Stimulated activated CD8-positive, alpha-beta memory T cell treated with anti-CD3 and anti-CD28 coated beads, Interleukin-2, amount 100 ng/mL, for 48 hours (primary cell): Measurements from ENCODE around the gene RANGAP1.
"Not testable (repeated sequence)": the region's sequence is repeated elsewhere in the genome, so short reads cannot be mapped to it uniquely, and the experiment has no call there.

ENCODE experiments used
- DNase-seq, 2 donors: peaks; one replicate each; pipeline ENCODE4 v3.0.0-alpha.2; 2020; ENCODE audit warnings: low read depth in 2 of 2

Gene RANGAP1

DNA sequence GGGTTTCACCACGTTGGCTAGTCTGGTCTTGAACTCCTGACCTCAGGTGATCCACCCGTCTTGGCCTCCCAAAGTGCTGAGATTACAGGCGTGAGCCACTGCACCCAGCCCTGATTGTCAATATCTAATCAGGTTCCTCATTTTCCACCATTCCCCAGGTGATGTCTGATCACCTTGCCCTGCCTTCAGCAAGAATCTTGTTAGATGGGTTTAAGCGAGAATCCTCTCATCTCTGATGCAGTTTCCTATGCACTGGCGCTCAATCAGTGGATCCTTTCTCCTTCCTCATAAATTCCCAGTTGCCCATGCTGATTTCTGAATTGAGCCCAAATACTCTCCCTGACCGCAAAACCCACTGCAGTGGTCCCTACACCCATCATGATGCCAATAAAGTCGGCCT lies 14.7 kb upstream of the RANGAP1 start:
- DNase-seq, result no peak

DNA sequence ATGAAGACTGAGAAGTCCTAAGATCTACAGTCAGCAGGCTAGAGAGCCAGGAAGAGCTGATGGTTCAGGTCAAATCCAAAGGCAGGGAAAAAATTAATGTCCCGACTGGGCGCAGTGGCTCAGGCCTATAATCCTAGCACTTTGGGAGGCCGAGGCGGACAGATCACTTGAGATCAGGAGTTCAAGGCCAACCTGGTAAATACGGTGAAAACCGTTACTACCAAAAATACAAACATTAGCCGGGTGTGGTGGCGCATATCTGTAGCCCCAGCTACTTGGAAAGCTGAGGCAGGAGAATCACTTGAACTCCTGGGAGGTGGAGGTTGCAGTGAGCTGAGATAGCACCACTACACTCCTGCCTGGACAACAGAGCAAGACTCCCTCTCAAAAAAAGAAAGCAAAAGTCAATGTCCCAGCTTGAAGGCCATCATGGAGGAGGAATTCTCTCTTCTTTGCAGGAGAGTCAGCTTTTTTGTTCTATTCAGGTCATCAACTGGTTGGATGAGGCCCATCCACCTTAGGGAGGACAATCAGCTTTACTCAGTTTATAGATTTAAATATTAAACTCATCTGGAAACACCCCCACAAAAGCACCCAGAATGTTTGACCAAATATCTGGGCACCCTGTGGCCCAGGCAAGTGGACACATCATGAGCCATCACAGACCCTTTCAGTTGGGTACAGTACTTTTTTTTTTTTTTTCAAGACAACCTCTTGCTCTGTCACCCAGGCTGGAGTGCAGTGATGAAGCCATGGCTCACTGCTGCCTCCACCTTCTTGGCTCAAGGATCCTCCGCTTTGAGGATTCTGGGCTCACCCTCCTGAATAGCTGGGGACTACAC lies 11.1 kb upstream of the RANGAP1 start:
- DNase-seq, result no peak

DNA sequence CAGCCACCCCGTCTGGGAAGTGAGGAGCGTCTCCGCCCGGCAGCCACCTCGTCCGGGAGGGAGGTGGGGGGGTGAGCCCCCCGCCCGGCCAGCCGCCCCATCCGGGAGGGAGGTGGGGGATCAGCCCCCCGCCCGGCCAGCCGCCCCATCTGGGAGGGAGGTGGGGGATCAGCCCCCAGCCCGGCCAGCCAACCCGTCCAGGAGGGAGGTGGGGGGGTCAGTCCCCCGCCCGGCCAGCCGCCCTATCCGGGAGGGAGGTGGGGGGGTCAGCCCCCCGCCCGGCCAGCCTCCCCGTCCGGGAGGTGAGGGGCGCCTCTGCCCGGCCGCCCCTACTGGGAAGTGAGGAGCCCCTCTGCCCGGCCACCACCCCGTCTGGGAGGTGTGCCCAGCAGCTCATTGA lies 8.8 kb upstream of the RANGAP1 start:
- not testable (repeated sequence) for DNase-seq

DNA sequence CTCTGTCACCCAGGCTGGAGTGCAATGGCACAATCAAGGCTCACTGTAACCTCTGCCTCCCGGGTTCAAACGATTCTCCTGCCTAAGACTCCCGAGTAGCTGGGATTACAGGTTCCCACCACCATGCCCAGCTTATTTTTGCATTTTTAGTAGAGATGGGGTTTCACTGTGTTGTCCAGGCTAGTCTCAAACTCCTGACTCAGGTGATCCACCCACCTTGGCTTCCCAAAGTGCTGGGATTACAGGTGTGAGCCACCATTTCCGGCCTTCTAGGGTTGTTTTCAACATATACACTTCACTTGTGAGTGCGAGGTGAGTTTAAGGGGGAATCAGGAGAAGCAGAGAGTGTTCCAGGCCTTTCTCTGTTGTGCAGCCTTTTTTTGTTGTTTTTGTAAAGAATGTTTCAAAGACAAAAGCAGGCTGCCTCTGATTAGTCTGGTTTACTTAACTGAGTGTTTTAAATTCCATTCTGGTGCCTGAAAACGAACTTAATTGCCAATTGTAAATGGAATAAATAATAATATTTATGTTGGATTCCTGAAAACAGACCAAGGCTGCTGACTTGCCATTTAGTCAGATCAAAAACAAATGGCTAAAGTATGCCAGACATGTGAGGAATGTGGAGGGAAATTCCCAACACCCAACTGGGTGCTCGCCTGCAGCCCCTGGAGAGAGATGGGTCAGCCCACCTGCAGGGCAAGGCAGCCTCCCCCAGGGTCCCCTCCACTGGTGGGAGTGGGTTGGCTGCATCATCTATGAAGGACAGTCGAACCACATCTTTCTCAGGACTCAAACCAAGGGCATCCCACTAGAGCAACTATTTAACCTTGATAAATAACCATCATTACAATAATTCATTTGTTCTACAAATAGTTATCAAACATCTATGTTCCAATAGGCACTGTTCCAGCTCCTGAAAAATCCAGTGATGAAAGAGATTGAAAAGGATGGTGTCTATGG lies 4.6 kb upstream of the RANGAP1 start:
- no peak for DNase-seq

DNA sequence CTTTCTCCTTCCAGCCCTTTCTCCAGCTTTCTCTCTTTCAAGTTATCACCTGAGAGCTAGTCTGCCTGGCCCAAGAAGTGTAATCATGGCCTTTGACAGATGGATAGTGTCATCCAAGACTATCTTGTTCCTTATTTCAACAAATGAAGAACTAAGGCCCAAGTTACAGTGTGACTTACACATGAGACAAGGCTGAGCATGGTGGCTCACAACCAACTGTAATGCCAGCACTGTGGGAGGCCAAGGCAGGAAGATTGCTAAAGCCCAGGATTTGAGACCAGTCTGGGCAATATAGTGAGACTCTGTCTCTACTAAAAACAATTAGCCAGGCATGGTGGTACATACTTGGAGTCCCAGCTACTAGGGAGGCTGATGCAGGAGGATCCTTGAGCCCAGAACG lies 3.7 kb upstream of the RANGAP1 start:
- DNase-seq, result no peak

DNA sequence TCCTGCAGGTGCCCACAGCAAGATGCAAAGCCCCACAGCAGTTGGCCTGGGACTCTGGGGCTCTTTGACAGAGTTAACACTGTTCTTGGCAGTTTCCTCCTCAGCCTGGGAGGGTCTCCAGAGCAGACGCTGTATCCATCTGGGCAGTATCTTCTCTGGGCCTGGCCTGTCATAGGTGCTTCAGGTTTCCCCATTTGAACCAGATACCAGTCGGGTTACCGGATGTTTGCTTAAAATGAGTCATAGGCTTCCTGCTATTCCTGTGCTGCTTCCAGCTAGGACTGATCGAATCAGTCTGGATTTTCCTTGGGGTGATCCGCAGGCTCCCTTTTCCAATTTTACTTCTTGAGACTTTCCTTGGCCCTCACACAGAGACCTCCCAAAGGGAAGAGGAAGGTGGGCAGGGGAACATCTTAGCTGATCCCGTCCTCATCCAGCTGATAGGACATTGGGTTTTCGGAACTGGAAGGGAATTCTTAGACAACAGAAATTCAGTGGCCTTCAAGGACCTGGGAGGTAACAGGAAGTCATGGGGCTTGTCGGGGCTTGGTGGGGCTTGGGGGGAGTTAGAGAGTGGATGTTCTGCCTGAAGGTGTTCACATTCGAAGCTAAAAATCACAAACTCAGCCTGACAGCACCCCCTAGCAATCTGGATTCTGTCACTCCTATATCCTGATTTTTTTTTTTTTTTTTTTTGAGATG lies 2.4 kb upstream of the RANGAP1 start:
- DNase-seq, result no peak

DNA sequence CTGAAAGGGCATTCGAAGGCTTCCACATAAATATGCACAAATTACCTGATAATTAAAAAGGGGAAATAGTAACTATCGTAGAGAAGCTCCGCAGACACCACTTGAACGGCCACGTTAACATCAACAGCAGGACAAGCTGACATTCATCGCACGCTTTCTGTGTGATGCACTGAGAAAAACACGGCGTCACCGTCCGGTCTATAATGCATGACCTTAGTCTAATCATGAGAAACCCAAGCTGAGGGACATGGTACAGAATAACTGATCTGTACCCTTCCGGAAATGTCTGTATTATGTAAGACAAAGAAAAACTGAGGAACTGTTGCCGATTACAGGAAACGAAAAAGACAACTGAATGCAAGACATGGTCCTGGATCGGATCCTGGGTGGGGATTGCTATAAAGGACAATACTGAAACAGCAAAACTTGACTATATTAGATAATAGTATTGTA lies 678 bp upstream of the RANGAP1 start:
- peak in 1 of 2 donors; percentile 25 for DNase-seq

DNA sequence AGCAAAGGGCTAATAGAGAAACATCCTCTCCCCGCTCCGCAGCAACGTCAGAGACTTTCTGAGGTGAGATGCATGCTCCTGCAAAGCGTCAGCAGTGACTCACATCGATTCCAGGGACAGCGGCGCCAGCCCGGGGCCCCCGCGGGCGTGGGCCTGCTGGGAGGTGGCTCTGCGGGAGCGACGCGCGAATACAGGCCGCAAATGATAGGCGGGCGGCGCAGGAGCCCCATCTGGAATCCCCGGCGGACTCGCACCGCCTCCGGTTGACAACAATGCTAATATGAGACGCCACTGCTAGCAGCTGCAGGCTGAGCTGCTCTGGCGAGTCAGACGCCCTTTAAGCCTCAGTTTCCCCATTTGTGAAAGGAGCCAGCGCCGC lies 557 bp downstream of the RANGAP1 start:
- peak; percentile 80 to 83 for DNase-seq

DNA sequence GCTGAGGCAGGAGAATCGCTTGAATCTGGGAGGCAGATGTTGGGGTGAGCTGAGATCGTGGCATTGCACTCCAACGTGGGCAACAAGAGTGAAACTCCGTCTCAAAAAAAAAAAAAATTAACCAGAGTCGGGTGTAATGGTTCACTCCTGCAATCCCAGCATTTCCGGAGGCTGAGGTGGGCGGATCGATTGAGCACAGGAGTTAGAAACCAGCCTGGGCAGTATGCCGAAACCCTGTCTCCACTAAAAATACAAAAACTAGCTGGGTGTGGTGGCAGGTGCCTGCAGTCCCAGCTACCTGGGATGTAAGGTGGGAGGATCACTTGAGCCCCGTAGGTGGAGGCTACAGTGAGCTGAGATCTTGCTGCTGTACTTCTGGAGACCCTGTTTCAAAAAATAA lies 1.5 kb downstream of the RANGAP1 start:
- DNase-seq, result no peak

DNA sequence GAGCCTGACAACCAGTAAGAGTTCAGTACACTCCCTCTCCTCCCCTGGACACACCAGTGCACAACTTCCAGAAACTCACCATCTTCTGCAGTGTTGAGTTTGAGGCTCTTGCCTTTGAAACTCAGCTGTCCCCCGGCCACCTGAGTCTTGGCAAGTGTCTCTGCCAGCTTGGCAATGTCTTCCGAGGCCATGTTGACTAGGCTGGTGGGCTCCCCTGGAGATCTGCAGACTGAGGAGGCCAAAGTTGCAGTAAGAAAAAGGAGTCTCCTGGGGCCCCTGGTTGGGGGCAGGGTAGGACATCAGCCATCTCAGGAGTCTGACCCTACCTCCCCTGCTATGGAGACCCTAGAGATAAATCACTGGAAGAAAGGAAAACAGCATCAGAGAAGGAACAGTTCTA lies 5.1 kb downstream of the RANGAP1 start:
- DNase-seq, result no peak

DNA sequence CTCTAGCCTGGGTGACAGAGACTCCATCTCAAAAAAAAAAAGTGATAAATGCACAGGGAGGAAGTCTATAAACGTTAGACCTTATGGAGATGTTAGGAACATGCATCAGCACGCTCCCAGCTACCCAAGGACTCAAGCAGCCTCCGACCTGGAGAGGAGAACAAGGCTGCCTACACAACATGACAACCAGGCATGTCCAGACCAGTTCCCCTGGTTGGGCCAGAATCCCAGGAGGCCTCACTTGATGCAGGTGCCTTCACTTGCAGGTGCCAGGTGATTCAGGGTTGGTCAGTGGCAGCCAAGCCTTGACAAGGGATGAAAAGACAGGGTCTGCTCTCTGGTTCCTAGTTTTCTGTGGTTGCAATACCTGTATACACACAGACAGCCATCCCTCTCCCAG lies 5.9 kb downstream of the RANGAP1 start:
- DNase-seq, result no peak

DNA sequence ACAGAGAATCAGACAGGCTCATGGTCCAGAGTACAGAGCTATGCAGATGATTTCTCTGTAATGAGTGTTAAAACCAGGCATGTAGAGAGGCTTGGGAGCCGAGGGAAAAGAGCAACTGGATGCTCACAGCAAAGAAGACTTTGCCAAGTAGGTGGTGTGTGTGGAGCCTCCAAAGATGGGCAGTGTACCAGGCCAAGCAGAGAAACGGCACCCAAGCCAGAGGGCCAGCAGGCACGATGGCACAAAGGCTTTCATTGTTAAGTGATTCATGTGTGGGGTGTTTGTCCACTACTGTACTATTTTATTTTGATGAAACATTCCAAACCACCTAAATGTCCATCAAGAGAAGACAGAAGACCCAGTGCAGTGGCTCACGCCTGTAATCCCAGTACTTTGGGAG lies 11.1 kb downstream of the RANGAP1 start:
- no peak for DNase-seq

DNA sequence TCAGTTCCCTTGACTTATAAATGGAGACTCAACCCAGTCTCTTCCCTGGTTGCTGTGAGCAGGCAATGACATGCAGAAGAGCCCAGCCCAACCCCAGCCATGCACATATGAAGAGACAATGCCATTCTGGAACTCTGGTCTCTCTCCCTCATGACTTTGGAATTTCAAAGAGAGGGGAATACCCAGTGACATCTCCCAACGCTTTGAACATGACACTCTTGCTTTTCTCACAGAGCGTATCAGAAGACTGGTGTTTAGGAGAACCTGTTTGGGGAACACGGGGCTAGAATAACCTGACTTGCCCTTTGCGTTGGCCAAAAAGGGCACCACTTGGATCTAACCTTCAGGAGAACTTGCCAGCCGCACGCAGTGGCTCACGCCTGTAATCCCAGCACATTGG lies 12.9 kb downstream of the RANGAP1 start:
- DNase-seq, result no peak

DNA sequence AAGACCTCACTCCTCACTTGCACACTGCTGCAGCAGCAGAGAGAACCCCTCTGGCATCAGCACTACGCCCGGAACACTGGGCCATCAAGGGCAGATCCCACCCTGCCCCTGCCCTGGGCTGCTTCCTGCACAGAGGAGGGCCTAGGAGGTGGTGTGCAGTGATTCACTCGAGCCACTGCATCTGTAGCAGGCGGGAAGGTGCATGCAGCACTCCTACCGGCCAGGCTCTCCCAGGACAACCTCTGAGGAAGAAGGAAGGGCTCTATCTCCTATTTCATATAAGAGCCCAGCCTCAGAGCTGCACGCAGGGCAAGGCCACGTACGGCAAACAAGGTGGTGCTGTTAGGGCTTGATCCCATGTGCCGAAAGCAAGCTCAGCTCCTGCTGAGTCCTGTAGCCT lies 14.2 kb downstream of the RANGAP1 start:
- DNase-seq, result no peak

DNA sequence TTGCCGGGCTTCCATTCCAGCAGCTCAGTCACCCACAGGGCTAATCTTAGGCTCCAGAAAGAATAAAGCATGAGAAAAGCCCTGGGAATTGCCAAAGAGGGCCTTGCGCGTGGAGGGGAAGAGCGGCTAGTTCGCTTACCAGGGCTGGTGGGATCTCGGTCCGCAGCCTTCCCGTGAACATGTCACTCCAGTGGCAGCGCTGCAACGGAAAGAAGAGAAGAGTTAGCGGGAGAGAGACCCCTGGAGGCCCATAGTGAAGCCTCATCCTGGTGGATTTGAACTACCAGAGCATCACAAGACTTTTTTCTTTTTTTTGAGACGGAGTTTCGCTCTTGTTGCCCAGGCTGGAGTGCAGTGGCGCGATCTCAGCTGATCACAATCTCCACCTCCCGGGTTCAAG lies 18.0 kb downstream of the RANGAP1 start:
- DNase-seq, result no peak

DNA sequence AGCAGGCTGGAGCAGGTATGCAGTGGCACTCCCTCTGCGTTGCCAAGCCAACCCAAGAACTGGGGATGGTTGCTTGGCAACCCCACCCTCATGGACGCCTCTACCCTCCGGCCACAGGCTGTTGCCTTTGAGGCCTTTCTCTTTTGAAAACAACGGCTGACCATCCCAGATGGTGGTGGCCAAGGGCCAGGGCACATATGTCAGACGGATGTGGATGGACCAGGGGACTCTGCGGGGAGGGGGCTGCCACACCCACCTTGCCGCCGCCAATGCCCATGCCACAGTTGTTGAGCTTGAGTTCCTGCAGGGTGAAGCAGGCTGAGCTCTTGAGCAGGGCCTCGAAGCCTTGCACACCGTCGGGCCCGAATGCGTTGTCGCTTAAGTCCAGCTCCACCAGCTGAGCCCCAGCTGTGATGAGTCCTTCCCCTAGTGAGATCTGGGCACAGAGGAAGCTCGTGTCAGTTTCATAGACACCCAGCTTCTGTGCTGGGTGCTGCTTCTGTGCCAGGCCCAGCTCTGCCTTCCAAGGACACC lies 21.5 kb downstream of the RANGAP1 start:
- no peak for DNase-seq

DNA sequence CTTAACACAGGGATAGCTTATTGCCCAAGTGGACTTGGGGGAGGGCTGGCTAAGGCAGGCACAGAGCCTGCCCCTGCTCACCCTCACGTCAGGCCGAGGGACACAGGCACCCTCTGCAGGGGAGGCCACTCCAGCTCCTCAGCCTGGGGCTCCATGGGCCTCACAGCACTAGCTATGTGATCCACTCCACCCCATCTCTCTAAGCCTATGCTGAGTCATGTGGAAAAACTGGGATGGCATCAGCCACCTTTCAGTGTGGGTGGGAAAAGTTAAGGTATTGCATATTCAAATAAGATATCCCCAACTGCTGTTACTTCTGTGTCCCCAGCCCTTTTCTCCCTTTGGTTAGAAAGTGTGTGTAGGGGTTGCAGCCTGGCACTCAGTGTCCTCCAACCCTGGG lies 22.3 kb downstream of the RANGAP1 start:
- no peak for DNase-seq

DNA sequence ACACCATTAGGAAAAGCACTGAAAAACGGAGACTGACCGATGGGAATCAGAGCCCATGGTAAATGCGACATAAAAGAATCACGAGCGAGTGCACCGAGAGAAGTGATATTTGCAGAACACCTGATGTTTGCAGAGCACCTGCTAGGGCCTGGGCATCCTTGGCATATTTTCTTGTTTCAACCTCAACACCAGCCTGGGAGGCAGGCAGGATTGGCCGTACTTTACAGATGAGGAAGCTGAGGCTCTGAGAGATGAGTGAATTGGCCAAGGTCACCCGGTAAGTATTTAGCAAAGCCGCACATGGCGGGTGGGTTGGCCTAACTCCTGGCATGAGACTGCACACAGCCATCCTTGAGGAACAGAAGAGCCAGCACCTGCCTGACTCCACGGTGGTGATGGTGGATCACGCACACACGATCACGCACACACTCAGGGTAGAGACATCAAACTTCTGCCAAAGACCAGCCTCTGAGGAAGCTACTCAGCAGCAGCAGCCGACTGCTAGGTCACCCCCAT lies 23.7 kb downstream of the RANGAP1 start:
- DNase-seq, result no peak

DNA sequence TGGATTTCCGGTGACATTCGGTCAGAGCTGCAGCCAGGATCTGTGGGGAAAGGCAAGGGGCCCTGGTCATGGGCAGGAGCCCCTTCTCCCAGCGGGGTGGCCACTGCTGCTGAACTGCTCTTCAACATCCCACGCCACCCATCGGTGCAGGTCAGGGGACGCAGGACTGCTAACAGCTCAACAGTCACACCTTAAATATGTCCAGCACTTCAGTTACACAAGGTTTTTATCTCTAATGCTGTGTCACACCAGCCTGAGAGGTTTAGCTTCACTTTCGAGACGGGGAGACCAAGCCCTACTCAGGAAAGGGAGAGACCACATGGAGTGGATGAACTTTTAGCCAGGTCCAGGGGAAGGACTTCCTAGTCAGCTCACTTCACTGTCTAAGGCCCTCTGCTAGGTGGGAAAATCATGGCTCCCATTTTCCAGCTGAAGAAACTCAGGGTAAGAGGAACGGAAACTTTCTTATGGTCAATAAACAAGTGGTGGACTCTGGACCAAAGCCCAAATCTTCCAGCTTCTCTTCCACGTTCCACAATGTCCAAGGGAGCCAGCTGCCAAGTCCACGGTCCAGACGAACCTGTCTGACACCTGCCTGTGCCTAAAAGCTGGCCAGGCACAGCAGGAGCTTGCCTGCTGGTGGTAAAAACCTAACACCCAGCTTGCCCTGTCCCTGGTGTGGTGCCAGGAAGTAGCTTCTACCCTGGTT lies 24.3 kb downstream of the RANGAP1 start:
- no peak for DNase-seq

DNA sequence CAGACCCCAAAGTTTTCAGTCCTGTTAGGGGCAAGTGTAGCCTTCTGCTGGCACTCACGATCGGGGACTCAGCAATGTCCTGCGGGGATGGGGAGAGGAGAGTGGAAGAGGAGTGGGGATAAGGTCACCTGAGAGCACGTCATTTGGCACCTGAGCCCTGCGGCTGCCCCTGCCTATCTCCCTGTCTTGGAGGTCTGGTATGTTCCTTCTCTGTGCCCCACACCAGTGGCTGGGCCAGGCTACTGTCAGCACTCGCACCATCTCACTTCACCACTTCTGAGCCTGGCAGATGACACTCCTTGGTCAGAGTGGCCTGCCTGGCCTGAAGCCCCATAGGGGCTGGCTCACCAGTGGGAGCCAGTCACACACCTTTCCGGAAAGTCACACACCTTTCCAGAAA lies 25.1 kb downstream of the RANGAP1 start:
- no peak for DNase-seq

DNA sequence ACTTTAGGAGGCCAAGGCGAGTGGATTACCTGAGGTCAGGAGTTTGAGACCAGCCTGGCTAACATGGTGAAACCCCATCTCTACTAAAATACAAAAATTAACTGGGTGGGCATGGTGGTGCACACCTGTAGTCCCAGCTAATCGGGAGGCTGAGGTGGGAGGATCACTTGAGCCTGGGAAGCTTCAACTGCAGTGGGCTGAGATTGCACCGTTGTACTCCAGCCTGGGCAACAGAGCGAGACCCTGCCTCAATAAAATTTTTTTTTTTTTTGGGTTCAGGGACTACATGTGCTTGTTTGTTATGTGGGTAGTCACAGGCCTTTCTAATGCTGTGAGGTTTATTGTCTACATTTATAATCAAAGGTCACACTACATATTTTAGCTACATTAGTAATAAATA lies 26.2 kb downstream of the RANGAP1 start:
- DNase-seq, result not testable (repeated sequence)
